SK-N-MC (cell line): Measurements from ENCODE around the gene RAP2B.

Experiments
- EZH2 ChIP-seq: fragments of 200-600 bp; sonication (generic); IDR thresholded peaks from one replicate; pipeline ENCODE4 v1.6.1; 2017; ENCODE audit warnings: antibody characterized with exemption
- POLR2AphosphoS5 ChIP-seq: IDR thresholded peaks from 2 replicates; pipeline ENCODE4 v1.6.1; 2012; ENCODE audit warnings: mild to moderate bottlenecking, low read depth, low read length, borderline replicate concordance

GRCh38 chr3:153182501-153183293 lies 20.7 kb downstream of the RAP2B start:
- TF ChIP-seq POLR2AphosphoS5 (no peak), EZH2 (no peak)
